GOT3 (cell line): ENCODE data around the gene PLAAT4.

Source experiments
- DNase-seq: peaks from one replicate; lab custom pipeline; 2025; ENCODE audit warnings: mixed read lengths; lab: John Stamatoyannopoulos, UW

PLAAT4 gene, protein sequence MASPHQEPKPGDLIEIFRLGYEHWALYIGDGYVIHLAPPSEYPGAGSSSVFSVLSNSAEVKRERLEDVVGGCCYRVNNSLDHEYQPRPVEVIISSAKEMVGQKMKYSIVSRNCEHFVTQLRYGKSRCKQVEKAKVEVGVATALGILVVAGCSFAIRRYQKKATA

DNA sequence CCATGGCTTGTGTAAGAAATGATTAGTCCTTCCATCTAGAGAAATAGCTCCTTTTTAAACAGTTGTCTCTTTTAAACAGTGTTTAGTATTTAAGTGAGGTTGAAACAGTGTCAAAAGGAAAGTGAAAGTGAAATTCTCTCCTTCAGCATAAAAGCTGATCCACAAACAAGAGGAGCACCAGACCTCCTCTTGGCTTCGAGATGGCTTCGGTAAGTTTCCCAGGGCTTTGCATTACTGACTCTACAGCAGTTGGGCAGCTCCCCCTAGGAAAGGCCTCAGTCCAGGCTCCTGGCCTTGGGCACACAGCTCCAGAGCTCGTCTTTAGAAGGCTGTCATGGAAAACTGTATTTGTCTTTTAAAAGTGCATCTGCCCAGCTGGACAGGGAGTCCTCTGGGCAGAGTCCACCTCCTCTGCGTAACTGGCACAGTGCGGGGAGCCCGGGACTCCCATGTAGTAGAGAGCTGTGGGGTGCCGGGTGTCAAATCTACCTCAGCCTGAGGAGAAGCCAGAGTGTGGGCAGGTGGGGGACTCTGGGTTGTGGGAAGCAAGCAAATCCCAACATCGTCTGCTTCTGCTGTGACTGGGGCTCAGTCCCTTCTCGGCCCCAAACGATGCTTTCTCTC, at the start of gene PLAAT4:
PLAAT4 (plus strand) TSS at position 140 of the 624 bp plus-strand sequence; CDS start at position 201, 61 bp downstream.
- DNase-seq: no peak

DNA sequence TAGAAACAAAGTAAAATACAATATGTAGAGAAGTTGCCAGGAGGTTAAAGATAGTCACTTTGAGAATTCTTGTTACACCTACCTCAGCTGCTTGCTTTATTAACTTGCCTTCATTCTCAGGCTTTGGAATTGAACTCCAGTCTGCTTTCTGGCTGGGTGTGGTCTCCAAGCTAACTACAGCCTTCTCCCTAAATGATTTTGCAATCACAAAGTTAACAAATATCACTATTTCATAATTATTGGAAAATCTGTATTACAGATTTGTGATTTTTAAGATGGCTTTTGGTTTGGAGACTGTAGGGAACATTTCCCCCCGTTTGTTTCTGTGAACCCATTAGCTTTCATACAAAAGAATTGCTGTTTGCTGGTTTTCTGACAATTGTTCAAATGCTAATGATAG, 47.8 kb upstream of the PLAAT4 start:
- no peak for DNase-seq

- DNase-seq: no peak
Measured at GRCh38 chr11:63489879-63490278, 46.7 kb upstream of the PLAAT4 start.

- no peak for DNase-seq
Measured at GRCh38 chr11:63490551-63491239, 45.9 kb upstream of the PLAAT4 start, which contains the start of gene PLAAT5. Gene PLAAT5 (minus strand): TSS chr11:63491167. CDS start chr11:63491034, 133 bp downstream.

- DNase-seq: no peak
Measured at GRCh38 chr11:63491240-63491587, 45.4 kb upstream of the PLAAT4 start.

- no peak for DNase-seq
Measured at GRCh38 chr11:63491636-63492372, 44.8 kb upstream of the PLAAT4 start.

DNA sequence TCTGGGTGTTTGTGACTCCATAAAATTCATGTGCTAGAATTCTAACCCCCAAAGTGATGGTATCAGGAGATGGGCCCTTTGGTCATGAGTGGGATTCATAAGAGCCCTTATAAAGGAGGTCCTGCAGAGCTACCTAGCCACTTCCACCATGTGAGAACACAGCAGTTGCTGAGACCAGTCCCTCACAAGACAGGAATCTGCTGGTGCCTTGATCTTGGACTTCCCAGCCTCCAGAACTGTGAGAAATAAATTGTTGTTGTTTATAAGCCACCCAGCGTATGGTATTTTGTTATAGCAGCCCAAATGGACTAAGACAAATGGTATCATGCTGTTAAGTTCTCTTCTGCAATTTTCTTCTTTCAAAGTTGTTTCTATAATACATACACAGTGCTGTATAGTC, 44.2 kb upstream of the PLAAT4 start:
- DNase-seq: no peak

GRCh38 chr11:63493127-63493526, 43.5 kb upstream of the PLAAT4 start:
- no peak for DNase-seq

GRCh38 chr11:63494975-63495374, 41.6 kb upstream of the PLAAT4 start:
- no peak for DNase-seq

DNA sequence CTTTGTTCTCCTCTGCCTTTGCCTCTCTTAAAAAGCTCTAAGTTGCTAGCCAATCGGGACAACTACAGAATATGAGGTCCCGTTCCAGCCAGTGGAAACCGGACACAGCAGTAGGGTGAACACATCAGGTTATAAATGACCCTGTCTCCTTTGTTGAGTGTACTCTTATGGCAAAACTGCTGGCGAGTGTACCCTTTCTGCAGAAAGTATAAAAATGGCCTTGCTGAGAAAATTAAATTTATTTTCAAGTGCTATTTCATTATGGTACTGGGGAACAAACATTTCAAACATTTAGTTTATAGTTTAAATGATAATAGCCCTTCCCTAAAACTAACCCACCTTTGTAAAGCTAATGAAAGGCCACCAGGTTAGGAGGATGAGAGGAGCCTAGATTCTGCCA, 36.7 kb upstream of the PLAAT4 start:
- DNase-seq: no peak

GRCh38 chr11:63501236-63501635, 35.4 kb upstream of the PLAAT4 start:
- no peak for DNase-seq

DNA sequence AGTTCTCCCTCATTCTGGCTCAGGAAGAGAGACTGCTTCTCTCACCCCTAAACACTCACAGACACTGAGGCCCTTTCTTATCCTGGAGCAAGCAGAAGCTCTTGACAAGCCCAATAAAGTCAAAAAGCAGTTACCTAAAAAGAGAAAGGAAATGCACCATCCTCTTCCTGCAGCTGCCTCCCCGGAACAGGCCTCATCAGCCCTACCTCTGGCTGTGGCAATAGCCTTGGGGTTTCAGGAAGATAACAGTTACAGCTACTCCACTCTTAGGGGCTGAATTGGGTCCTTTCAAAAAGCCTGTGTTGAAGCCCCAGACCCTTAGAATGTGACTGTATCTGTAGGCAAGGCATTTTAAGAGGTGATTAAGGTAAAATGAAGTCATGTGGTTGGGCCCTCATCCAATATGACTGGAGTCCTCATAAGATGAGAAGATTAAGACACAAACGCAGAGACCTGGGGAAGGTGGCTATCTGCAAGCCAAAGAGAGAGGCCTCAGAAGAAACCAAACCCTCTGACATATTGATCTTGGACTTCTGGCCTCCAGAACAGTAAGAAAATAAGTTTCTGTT, 34.3 kb upstream of the PLAAT4 start:
- DNase-seq: no peak

GRCh38 chr11:63503492-63503891, 33.1 kb upstream of the PLAAT4 start:
- DNase-seq: no peak

- DNase-seq: no peak
Measured at GRCh38 chr11:63504054-63504453, 32.6 kb upstream of the PLAAT4 start.

DNA sequence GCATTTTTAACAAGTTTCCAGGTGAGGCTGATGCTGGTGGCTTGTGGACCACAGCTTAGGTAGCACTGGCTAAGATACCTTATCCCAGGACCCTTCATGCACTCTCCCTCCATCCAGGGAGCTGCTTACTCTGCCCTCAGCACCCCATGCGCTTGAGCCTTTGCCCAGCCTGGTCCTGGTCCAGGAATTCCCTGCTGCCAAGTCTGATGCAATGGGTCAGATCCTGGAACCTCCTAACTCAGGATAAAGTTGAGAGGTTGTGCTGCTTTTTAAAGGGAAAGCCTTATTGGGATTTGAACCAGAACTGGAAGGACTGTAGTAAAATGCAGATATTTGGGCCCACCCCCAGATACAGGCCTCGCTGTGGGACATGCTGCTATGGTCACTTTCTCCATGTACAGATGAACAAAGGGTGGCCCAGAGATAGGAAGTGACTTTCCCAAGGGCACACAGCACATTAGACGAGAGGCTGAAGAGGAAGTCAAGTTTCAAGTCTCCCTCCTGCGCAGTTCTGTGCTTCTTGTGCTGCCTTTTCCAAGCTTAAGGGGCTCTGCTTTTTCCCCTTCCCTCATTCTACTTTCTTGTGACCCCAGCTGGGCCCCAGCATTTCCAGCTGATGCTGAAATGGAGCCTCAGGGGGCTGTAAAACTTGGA, 31.5 kb upstream of the PLAAT4 start:
- no peak for DNase-seq

- DNase-seq: no peak
Measured at GRCh38 chr11:63505857-63506528, 30.6 kb upstream of the PLAAT4 start, which contains the start of gene LGALS12. Gene LGALS12 (plus strand): TSS chr11:63506084. CDS start chr11:63506459, 375 bp downstream.

DNA sequence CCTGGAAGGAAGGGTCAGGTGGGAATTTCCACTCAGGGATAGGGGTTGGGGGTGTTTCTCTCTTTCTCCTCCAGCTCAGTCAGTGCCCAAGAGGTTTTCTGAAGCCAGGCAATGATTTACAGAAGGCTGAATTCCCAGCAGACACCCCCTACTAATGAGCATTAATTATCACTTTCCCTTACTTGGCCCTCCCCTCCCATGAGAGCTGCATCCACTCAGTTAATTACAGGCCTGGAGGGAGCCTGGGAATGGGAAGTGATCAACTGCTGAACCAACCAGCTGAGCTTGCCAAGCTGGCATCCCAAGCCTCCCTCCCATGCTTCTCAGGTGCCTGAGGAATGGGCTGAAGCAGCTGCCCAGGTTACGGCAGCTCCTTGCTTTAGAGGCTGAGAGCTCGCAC, 29.7 kb upstream of the PLAAT4 start:
- no peak for DNase-seq

DNA sequence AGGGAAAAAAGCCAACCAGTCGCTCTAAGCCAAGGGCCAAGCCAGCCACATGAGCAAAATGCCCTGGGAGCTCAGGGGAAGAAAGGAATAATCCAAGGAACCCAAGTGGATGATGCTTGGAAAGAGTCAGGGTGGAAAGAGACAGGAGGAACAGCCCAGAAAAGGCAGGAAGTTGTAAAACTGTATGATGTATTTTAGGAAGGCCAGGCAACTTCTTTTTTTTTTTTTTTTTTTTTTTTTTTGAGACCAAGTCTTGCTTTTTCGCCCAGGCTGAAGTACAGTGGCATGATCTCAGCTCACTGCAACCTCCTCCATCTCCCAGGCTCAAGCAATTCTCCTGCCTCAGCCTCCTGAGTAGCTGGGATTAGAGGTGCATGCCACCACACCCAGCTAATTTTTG, 29.1 kb upstream of the PLAAT4 start:
- DNase-seq: no peak

DNA sequence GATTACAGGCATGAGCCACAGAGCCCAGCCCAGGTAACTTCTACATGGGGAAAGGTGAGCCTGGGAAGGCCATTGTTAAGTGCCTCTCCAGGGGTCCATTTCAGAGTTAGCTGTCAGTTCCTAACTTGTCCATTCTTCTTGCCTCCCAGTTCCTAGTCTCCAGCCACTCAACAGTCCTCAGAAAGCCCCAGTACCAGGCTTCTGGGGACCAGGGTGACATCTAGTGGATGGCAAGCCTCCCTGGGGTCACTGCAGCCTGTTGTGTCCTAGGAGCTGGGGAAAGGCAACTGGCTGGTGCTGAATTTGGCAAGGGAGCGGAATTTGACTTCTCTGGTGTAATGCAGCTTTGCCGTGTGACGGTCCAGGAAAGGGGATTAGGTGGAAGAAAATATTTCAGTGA, 28.6 kb upstream of the PLAAT4 start:
- DNase-seq: no peak

DNA sequence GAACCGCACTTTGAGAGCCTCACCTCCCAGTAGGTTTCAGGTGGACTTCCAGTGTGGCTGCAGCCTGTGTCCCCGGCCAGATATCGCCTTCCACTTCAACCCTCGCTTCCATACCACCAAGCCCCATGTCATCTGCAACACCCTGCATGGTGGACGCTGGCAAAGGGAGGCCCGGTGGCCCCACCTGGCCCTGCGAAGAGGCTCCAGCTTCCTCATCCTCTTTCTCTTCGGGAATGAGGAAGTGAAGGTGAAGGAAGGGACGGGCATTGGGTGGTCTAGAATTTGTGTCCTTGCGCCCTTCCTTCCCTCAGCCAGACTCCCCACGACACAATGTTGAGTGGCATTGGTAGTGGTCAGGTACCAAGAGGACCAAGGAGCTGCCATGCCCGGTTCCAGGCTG, 27.9 kb upstream of the PLAAT4 start:
- DNase-seq: no peak

- DNase-seq: peak; percentile 38
Measured at GRCh38 chr11:63510360-63511047, 26.1 kb upstream of the PLAAT4 start.
